WTC11 (cell line): ENCODE data around the gene GPR61. TPM values are rescaled to one million over a fixed set of nuclear protein-coding genes. Genes with fewer than 3 reads are reported as not detected.

Experiments
- ATAC-seq: fragments of 200-7000 bp; cut with Tn5 transposase; 2 replicates; pipeline ENCODE4 v1.10.0; 2021; ENCODE audit warnings: mild to moderate bottlenecking, moderate library complexity
- CTCF ChIA-PET: fragments of 300-600 bp; sonication (Branson Sonifier 250); formaldehyde crosslinking; loops from one replicate; lab custom pipeline; 2021; ENCODE audit warnings: antibody characterized with exemption; lab: Charles Lee
- POLR2A ChIA-PET: fragments of 350-600 bp; sonication (Branson Sonifier 250); formaldehyde crosslinking; loops from one replicate; lab custom pipeline; 2021; ENCODE audit warnings: antibody characterized with exemption; lab: Charles Lee
- DNase-seq: peaks from one replicate; pipeline ENCODE4 v3.0.0; 2021; ENCODE audit warnings: low spot score
- H3K27ac Mint-ChIP-seq: 2 replicates; pipeline ENCODE4 v1.8.0; 2021; ENCODE audit warnings: mixed read lengths
- H3K27me3 Mint-ChIP-seq: 2 replicates; pipeline ENCODE4 v1.8.0; 2021; ENCODE audit warnings: low read depth, mild to moderate bottlenecking, moderate library complexity, mixed read lengths
- H3K36me3 Mint-ChIP-seq: 2 replicates; pipeline ENCODE4 v1.8.0; 2021; ENCODE audit warnings: mixed read lengths
- H3K4me1 Mint-ChIP-seq: 2 replicates; pipeline ENCODE4 v1.8.0; 2022; ENCODE audit warnings: mixed read lengths
- H3K4me3 Mint-ChIP-seq: 2 replicates; pipeline ENCODE4 v1.8.0; 2021; ENCODE audit warnings: mild to moderate bottlenecking, moderate library complexity, mixed read lengths
- H3K9me3 Mint-ChIP-seq: 2 replicates; pipeline ENCODE4 v1.8.0; 2021; ENCODE audit warnings: mixed read lengths
- CBFB ChIP-seq: sonication (generic); formaldehyde crosslinking; IDR thresholded peaks from 2 replicates; pipeline ENCODE4 v1.8.1; 2022; ENCODE audit warnings: mild to moderate bottlenecking, low read depth, missing genetic modification reagents
- CREM ChIP-seq: sonication (generic); formaldehyde crosslinking; IDR thresholded peaks from 2 replicates; pipeline ENCODE4 v1.8.1; 2022; ENCODE audit warnings: mild to moderate bottlenecking, missing genetic modification reagents, moderate library complexity
- EMX1 ChIP-seq: fragments of 250-450 bp; sonication (Bioruptor Pico); IDR thresholded peaks from 2 replicates; pipeline ENCODE4 v1.8.0; 2021; ENCODE audit warnings: mild to moderate bottlenecking
- ESRRA ChIP-seq: sonication (generic); formaldehyde crosslinking; IDR thresholded peaks from 2 replicates; pipeline ENCODE4 v1.8.1; 2022; ENCODE audit warnings: mild to moderate bottlenecking, missing genetic modification reagents, borderline replicate concordance
- GTF2I ChIP-seq: fragments of 250-450 bp; sonication (Bioruptor Pico); conservative IDR thresholded peaks from 2 replicates; pipeline ENCODE4 v1.4.0; 2021; ENCODE audit warnings: mild to moderate bottlenecking
- NR1H2 ChIP-seq: sonication (generic); formaldehyde crosslinking; IDR thresholded peaks from 2 replicates; pipeline ENCODE4 v1.9.0; 2021; ENCODE audit warnings: mild to moderate bottlenecking, moderate library complexity, missing genetic modification reagents
- TCF7 ChIP-seq: sonication (generic); formaldehyde crosslinking; IDR thresholded peaks from 2 replicates; pipeline ENCODE4 v1.8.0; 2022; ENCODE audit warnings: mild to moderate bottlenecking, low read depth, missing genetic modification reagents, moderate library complexity
- ZBTB21 ChIP-seq: sonication (generic); formaldehyde crosslinking; IDR thresholded peaks from 2 replicates; pipeline ENCODE4 v1.8.1; 2023; ENCODE audit warnings: mild to moderate bottlenecking, missing genetic modification reagents, borderline replicate concordance
- ZNF121 ChIP-seq: sonication (generic); formaldehyde crosslinking; IDR thresholded peaks from 2 replicates; pipeline ENCODE4 v1.8.0; 2023; ENCODE audit warnings: missing genetic modification reagents
- ZNF219 ChIP-seq: sonication (generic); formaldehyde crosslinking; IDR thresholded peaks from 2 replicates; pipeline ENCODE4 v1.8.0; 2023; ENCODE audit warnings: missing genetic modification reagents, mild to moderate bottlenecking, borderline replicate concordance
- ZNF232 ChIP-seq: sonication (generic); formaldehyde crosslinking; IDR thresholded peaks from 2 replicates; pipeline ENCODE4 v1.8.0; 2022; ENCODE audit warnings: mild to moderate bottlenecking, missing genetic modification reagents
- ZNF263 ChIP-seq: sonication (generic); formaldehyde crosslinking; IDR thresholded peaks from 2 replicates; pipeline ENCODE4 v1.8.1; 2022; ENCODE audit warnings: low read depth, mild to moderate bottlenecking, moderate library complexity, missing genetic modification reagents
- ZNF317 ChIP-seq: sonication (generic); formaldehyde crosslinking; IDR thresholded peaks from 2 replicates; pipeline ENCODE4 v1.8.1; 2023; ENCODE audit warnings: low read depth, mild to moderate bottlenecking, moderate library complexity, missing genetic modification reagents, borderline replicate concordance
- ZNF671 ChIP-seq: fragments of 250-450 bp; sonication (Bioruptor Pico); IDR thresholded peaks from 2 replicates; pipeline ENCODE4 v1.8.0; 2021; ENCODE audit warnings: mild to moderate bottlenecking
- total RNA-seq: library from RNA; stranded (reverse); gene quantifications from 3 replicates; pipeline ENCODE4 v1.2.3, GENCODE V29; 2021
- TF ChIP-seq, protein P1 (sequence below): sonication (generic); formaldehyde crosslinking; IDR thresholded peaks from 2 replicates; pipeline ENCODE4 v1.8.1; 2022; ENCODE audit warnings: low read depth, mild to moderate bottlenecking, moderate library complexity, missing genetic modification reagents, borderline replicate concordance
- TF ChIP-seq, protein P2 (sequence below): sonication (generic); formaldehyde crosslinking; IDR thresholded peaks from 2 replicates; pipeline ENCODE4 v1.8.1; 2023; ENCODE audit warnings: mild to moderate bottlenecking, moderate library complexity, missing genetic modification reagents
- TF ChIP-seq, protein P3 (sequence below): fragments of 250-450 bp; sonication (Bioruptor Pico); IDR thresholded peaks from 2 replicates; pipeline ENCODE4 v1.9.0; 2021; ENCODE audit warnings: moderate library complexity, mild to moderate bottlenecking, inconsistent platforms, borderline replicate concordance
- TF ChIP-seq, protein P4 (sequence below): sonication (generic); formaldehyde crosslinking; IDR thresholded peaks from 2 replicates; pipeline ENCODE4 v1.8.1; 2022; ENCODE audit warnings: missing genetic modification reagents, borderline replicate concordance
- TF ChIP-seq, protein P5 (sequence below): sonication (generic); formaldehyde crosslinking; conservative IDR thresholded peaks from 2 replicates; pipeline ENCODE4 v1.8.1; 2022; ENCODE audit warnings: mild to moderate bottlenecking, missing genetic modification reagents
- TF ChIP-seq, protein P6 (sequence below): sonication (generic); formaldehyde crosslinking; IDR thresholded peaks from 2 replicates; pipeline ENCODE4 v1.8.0; 2022; ENCODE audit warnings: mild to moderate bottlenecking, missing genetic modification reagents
- TF ChIP-seq, protein P7 (sequence below): sonication (generic); formaldehyde crosslinking; IDR thresholded peaks from 2 replicates; pipeline ENCODE4 v1.8.0; 2023; ENCODE audit warnings: missing genetic modification reagents, mild to moderate bottlenecking, borderline replicate concordance

GPR61 gene
- total RNA-seq, 1 experiment from 2014 or later, result 0.42 TPM

DNA sequence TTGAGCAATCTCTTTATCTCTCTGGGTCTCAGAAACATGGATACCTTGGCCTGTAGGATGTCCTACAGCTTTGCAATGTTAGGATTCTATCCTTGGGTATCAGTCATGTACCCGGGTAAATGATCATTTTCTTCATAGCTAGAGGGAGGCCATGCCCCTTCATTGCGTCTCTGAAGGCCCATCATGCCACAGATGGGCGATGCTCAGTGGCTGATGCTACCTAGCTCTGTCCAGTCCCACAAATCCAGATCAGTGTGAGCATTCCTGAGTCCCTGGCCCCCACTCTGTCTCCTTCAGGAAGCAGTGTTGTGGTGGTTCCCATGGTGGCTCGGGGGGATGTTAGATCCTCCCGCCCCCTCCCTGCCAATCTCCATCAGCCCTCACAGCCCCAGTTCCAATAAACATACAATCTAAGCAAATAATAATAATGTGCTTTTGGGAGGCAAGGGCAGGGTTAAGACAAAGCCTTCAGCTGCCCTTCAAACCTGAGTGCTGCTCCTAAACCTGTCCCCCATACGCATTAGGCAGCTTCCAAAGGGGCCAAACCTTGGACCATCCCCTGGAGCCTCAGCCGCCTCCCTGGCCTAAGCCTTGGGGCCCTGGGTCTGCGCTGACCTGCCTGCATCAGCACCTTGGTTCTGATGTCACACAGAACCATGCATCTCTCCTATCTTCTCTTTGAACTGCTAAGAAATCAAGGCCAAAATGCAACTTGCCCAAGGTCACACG, 681 bp upstream of the GPR61 start:
- TF ChIP-seq, protein P1, sequence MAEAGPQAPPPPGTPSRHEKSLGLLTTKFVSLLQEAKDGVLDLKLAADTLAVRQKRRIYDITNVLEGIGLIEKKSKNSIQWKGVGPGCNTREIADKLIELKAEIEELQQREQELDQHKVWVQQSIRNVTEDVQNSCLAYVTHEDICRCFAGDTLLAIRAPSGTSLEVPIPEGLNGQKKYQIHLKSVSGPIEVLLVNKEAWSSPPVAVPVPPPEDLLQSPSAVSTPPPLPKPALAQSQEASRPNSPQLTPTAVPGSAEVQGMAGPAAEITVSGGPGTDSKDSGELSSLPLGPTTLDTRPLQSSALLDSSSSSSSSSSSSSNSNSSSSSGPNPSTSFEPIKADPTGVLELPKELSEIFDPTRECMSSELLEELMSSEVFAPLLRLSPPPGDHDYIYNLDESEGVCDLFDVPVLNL, result no peak
- TF ChIP-seq, protein P2, sequence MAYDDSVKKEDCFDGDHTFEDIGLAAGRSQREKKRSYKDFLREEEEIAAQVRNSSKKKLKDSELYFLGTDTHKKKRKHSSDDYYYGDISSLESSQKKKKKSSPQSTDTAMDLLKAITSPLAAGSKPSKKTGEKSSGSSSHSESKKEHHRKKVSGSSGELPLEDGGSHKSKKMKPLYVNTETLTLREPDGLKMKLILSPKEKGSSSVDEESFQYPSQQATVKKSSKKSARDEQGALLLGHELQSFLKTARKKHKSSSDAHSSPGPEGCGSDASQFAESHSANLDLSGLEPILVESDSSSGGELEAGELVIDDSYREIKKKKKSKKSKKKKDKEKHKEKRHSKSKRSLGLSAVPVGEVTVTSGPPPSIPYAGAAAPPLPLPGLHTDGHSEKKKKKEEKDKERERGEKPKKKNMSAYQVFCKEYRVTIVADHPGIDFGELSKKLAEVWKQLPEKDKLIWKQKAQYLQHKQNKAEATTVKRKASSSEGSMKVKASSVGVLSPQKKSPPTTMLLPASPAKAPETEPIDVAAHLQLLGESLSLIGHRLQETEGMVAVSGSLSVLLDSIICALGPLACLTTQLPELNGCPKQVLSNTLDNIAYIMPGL, result no peak
- TF ChIP-seq TCF7 (CRISPR knock-in tag) (no peak), ZNF263 (CRISPR knock-in tag) (no peak), ZNF232 (no peak)
- no peaks in the 10 kb centered on the region for H3K36me3 Mint-ChIP-seq
- H3K27ac Mint-ChIP-seq, result no peak overlapping the region
- ATAC-seq (no peak), DNase-seq (no peak)
- no peak overlapping the region for H3K4me3 Mint-ChIP-seq
- peaks cover 8% of the 10 kb centered on the region for H3K4me1 Mint-ChIP-seq
- H3K9me3 Mint-ChIP-seq, result no peaks in the 10 kb centered on the region
- CTCF ChIA-PET, result interaction anchor here (1.2 to 16.4 kb wide), 6 partner anchors 9 to 101 kb away, joined by 3 to 740 read pairs (median 5); partner anchors contain the start of genes CYB561D1 and GNAI3
- POLR2A ChIA-PET, result interaction anchor here (2.1 kb wide), 1 partner anchor 10 kb away, joined by 5 read pairs; the partner anchor contains the start of gene GNAI3
- H3K27me3 Mint-ChIP-seq, result no peaks in the 10 kb centered on the region; the same call in none of the 2 replicates

DNA sequence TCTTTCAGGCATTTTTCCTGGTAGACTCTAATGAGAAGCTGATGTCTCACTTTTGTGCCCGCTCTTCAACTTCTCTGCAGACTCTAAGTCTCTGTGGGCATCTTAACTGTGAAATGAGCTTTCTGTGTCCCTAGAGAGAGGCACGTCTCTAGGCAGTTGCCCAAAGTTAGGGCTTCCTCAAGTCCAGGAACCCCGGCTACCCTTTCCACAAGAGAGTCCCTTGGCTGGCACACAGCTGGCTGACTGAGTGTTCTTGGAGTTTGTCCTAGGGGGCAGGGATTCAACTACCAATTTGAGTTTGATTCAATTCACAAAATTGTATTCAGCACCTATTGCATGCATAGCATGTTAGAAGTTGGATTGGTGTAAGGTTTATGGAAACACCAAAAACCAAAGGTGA, 1.4 kb downstream of the GPR61 start:
- no peak for DNase-seq
- Mint-ChIP-seq H3K27me3 (no peaks in the 10 kb centered on the region; the same call in none of the 2 replicates), H3K4me3 (no peak overlapping the region), H3K9me3 (no peaks in the 10 kb centered on the region), H3K4me1 (peaks cover 8% of the 10 kb centered on the region), H3K36me3 (no peaks in the 10 kb centered on the region), H3K27ac (no peak overlapping the region)
- ChIA-PET POLR2A (no interaction called here), CTCF (interaction anchor here (1.1 to 16.4 kb wide), 4 partner anchors 9 to 99 kb away, joined by 6 to 740 read pairs (median 56); partner anchors contain the start of gene CYB561D1)
- TF ChIP-seq, protein P3, sequence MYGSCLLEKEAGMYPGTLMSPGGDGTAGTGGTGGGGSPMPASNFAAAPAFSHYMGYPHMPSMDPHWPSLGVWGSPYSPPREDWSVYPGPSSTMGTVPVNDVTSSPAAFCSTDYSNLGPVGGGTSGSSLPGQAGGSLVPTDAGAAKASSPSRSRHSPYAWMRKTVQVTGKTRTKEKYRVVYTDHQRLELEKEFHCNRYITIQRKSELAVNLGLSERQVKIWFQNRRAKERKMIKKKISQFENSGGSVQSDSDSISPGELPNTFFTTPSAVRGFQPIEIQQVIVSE (CRISPR knock-in tag), result no peak
- TF ChIP-seq, protein P4, sequence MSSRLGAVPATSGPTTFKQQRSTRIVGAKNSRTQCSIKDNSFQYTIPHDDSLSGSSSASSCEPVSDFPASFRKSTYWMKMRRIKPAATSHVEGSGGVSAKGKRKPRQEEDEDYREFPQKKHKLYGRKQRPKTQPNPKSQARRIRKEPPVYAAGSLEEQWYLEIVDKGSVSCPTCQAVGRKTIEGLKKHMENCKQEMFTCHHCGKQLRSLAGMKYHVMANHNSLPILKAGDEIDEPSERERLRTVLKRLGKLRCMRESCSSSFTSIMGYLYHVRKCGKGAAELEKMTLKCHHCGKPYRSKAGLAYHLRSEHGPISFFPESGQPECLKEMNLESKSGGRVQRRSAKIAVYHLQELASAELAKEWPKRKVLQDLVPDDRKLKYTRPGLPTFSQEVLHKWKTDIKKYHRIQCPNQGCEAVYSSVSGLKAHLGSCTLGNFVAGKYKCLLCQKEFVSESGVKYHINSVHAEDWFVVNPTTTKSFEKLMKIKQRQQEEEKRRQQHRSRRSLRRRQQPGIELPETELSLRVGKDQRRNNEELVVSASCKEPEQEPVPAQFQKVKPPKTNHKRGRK, result no peak
- TF ChIP-seq NR1H2 (CRISPR knock-in tag) (no peak), ZNF121 (CRISPR knock-in tag) (no peak), ZNF671 (no peak)
- TF ChIP-seq, protein P5, sequence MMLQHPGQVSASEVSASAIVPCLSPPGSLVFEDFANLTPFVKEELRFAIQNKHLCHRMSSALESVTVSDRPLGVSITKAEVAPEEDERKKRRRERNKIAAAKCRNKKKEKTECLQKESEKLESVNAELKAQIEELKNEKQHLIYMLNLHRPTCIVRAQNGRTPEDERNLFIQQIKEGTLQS (CRISPR knock-in tag), result no peak
- TF ChIP-seq, protein P6, sequence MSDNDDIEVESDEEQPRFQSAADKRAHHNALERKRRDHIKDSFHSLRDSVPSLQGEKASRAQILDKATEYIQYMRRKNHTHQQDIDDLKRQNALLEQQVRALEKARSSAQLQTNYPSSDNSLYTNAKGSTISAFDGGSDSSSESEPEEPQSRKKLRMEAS, result no peak
- no peak for ATAC-seq

DNA sequence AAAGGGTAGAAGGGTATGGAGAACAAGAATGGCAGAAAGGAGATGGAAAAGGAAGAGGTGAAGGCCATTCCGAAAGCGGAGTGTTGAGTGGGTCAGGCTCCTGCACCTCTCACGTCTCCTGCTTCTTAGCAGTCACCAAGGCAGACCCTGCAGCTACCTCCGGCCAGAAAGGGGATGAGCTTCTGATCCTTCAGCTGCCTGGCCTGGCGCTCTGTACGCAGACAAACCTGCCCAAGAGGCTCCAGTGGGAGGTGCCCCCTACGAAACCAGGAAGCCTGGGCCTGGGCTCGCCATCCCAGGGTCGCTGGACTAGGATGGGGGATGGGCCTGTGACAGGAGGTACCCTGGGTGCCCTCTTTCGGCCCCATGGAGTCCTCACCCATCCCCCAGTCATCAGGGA, 3.0 kb downstream of the GPR61 start:
- no peak for DNase-seq
- Mint-ChIP-seq H3K36me3 (no peaks in the 10 kb centered on the region), H3K4me3 (no peak overlapping the region), H3K27me3 (no peaks in the 10 kb centered on the region; the same call in none of the 2 replicates), H3K27ac (no peak overlapping the region), H3K4me1 (peaks cover 22% of the 10 kb centered on the region), H3K9me3 (no peaks in the 10 kb centered on the region)
- no peak for ATAC-seq
- TF ChIP-seq ESRRA (CRISPR knock-in tag), result no peak
- TF ChIP-seq, protein P7, sequence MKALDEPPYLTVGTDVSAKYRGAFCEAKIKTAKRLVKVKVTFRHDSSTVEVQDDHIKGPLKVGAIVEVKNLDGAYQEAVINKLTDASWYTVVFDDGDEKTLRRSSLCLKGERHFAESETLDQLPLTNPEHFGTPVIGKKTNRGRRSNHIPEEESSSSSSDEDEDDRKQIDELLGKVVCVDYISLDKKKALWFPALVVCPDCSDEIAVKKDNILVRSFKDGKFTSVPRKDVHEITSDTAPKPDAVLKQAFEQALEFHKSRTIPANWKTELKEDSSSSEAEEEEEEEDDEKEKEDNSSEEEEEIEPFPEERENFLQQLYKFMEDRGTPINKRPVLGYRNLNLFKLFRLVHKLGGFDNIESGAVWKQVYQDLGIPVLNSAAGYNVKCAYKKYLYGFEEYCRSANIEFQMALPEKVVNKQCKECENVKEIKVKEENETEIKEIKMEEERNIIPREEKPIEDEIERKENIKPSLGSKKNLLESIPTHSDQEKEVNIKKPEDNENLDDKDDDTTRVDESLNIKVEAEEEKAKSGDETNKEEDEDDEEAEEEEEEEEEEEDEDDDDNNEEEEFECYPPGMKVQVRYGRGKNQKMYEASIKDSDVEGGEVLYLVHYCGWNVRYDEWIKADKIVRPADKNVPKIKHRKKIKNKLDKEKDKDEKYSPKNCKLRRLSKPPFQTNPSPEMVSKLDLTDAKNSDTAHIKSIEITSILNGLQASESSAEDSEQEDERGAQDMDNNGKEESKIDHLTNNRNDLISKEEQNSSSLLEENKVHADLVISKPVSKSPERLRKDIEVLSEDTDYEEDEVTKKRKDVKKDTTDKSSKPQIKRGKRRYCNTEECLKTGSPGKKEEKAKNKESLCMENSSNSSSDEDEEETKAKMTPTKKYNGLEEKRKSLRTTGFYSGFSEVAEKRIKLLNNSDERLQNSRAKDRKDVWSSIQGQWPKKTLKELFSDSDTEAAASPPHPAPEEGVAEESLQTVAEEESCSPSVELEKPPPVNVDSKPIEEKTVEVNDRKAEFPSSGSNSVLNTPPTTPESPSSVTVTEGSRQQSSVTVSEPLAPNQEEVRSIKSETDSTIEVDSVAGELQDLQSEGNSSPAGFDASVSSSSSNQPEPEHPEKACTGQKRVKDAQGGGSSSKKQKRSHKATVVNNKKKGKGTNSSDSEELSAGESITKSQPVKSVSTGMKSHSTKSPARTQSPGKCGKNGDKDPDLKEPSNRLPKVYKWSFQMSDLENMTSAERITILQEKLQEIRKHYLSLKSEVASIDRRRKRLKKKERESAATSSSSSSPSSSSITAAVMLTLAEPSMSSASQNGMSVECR, result no peak
- TF ChIP-seq EMX1 (CRISPR knock-in tag), result no peak
- no peak for TF ChIP-seq NR1H2 (CRISPR knock-in tag)
- TF ChIP-seq CREM (CRISPR knock-in tag), result no peak
- no peak for TF ChIP-seq ZNF317 (CRISPR knock-in tag)
- no peak for TF ChIP-seq CBFB
- TF ChIP-seq ZNF219, result no peak
- no peak for TF ChIP-seq GTF2I
- no peak for TF ChIP-seq ZBTB21 (CRISPR knock-in tag)
- CTCF ChIA-PET, result interaction anchor here (0.6 to 16.4 kb wide), 5 partner anchors 10 to 235 kb away, joined by 3 to 740 read pairs (median 100); partner anchors contain the start of gene CYB561D1
- POLR2A ChIA-PET, result no interaction called here
